T47D (cell line): ENCODE data around the gene GUCY1B1.
A peak's percentile ranks its signal among the peaks of the same experiment; 100 is the strongest.

Experiments
- DNase-seq, 2 experiments: peaks; one replicate each; pipeline versions ENCODE4 v3.0.0 to v3.0.0-alpha.2; 2011 to 2012; ENCODE audit warnings: low read depth in 1 of 2, low spot score in 1 of 2
- JUND ChIP-seq: IDR thresholded peaks from 2 replicates; pipeline ENCODE4 v1.6.1; 2012; ENCODE audit warnings: low read depth
- in situ Hi-C: cut with HindIII; loops from 2 replicates; pipeline ENCODE4 v1.10.0; 2016; ENCODE audit warnings: low sequenced_read_pairs, low pct_unique_long_range_greater_than_20kb

Gene GUCY1B1

DNA sequence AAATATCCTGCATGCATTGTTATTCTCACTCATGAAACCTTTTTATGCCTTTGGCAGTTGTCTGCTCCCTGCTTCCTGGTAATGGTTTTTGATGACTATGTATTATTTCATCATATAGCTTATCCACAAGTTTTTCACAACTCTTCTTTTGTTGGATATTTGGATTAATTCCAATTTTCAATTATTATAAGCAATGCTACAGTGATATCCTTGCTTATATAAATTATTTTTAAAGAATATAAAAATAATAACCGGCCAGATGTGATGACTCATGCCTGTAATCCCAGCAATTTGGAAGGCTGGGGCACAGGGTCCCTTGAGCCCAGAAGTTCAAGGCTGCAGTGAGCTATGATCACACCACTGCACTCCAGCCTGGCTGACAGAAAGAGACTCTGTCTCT lies 60.2 kb downstream of the GUCY1B1 start:
- DNase-seq: no peak
- no peak for TF ChIP-seq JUND

DNA sequence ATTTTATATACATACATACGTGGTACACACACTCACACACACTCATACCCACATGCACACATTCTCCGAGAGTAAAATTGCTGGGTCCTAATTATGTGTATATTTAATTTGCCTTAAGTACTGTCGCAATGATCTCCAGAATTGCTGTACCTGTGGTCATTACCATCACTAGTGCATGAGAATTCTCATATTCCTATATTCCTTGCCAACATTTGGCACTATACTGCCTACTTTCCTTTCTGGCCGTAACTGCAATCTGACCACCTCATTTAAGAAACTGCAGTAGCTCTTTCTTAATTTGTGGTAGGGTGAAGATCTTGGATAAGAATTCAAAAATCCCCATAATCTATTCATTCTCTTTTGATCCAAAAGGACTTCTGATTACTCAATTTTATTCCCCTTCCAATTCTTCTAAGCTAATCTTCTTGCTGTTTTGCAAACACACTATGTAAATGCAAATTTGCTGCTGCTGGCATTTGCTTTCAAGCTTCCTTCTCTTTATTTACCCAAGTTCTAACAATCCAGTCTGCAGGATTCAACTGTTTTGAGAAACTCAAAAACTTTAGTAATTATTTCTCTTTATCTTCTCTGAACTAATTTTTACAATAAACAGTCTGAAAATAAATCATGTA lies 62.2 kb downstream of the GUCY1B1 start:
- in situ Hi-C loops: no loop called here
- no peak for TF ChIP-seq JUND
- no peak for DNase-seq

More for the DNA sequence above, 60.2 kb downstream of the GUCY1B1 start:
- in situ Hi-C loops: no loop called here

DNA sequence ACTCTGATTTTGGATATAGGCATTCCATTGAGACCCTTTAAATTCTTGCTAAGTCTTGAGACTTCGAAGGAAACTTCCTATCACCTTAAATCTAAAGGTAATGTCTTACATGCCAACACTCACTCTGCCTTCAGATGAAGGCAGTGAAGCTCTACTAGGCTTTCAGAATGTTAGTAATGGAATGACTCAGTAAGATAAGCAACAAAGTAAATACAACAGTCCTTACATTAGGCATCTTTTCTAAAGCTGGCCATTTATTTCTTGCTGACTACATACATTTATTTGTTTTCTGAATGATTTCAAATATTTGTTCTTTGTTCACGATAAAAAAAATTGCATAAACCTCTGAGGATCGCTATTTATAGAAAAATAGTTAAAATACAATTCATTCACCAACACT lies 63.8 kb downstream of the GUCY1B1 start:
- TF ChIP-seq JUND: no peak
- DNase-seq: no peak
- in situ Hi-C loops: no loop called here

DNA sequence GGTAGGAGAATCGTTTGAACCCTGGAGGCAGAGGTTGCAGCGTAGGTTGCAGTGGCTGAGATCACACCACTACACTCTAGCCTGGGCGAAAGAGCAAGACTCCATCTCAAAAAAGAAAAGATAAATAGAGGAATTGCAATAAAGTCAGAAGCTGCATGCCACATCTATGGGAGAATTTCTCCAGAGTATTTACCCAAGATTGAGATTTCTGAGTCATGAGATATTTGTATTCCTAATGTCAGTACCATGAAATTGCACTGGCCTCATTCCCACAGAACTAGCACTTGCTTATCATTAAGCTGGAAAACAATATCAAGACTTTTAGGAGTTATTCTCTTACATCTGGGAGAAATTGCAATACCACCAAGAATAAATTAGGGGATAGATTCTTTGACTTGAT lies 69.8 kb downstream of the GUCY1B1 start:
- in situ Hi-C loops: no loop called here
- no peak for DNase-seq
- no peak for TF ChIP-seq JUND

DNA sequence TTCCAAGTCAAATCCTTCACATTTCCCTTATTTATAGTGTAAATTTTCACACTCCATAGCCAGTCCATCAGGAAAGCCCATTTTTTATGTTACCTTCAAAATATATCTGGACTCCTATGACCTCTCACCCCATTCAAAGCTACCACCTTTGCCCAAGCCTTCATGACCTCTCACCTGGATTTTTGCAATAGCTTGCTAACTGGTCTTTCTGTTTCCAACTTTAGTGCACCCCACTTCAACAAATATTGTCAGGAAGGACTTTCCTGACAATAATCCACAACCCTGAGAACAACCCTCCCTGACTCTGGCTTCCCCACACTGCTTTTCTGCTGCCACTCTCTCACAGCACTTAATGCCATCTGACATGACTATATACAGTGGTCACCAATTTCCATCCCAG lies 73.8 kb downstream of the GUCY1B1 start:
- no peak for TF ChIP-seq JUND
- in situ Hi-C loops: no loop called here
- no peak for DNase-seq

DNA sequence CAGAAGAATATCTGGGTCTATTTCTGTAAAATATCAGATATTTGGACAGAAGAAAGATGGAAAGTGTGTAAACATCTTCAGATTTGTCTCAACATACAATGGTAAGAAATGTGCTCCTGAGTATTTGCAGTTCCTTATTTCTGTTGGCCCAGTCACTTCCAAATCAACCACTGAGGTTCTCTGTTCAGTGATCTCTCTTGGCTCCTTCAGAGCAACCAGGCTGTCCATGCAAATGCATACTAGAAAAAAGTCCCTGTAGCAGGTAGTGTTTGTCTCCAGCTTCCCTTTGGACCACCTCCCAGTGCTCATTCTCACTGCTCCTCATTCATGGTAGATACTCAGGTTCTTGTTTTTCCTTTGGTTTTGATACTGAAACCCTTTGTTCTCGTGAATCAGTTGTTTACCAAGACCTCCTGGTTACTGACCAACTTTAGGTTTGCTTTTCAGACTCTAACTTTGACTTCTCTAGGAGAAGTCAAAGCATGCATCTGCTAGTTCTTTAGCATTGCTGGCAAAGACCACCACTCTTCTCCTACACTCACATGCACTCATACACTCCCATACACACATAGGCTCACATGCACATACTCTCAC lies 78.5 kb downstream of the GUCY1B1 start:
- in situ Hi-C loops: no loop called here
- no peak for TF ChIP-seq JUND
- no peak for DNase-seq

DNA sequence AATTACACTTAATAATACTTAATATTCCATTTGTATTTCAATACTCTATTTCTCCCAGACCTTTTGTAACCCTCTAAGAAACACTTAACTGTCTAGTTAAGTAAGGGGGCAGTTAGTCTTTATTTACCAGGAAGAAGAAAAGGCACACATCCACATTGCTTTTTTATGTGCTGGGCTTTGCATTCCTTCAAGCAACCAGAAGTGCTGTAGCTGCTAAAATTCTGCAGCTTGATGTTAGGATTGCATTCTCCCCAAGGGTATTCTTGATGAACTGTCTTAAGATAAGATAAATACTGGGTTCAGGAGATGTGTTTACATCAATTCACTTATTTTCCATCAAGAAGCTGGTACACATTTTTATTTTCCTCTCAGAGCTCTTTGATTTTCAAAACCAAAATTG lies 83.3 kb downstream of the GUCY1B1 start:
- no peak for TF ChIP-seq JUND
- in situ Hi-C loops: no loop called here
- no peak for DNase-seq

DNA sequence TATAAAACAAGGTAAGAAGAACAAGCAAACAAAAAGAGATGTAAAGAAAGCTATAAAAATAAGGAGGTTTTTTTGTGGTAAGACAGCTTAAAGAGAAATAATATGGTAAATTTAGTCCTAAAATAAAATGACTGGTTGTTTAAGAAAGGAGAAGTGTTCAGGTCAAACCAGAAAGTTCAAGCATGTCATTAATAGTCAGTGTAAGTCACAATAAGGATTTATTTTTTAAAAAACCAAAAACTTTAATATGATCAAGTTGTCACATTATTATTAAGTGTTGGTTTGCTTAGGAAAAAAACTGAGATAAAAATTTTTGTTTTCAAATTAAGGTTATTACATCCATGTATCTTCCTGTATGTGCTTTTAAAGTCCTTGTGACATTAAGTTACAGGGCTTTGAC lies 88.1 kb downstream of the GUCY1B1 start:
- in situ Hi-C loops: no loop called here
- DNase-seq: no peak
- no peak for TF ChIP-seq JUND

DNA sequence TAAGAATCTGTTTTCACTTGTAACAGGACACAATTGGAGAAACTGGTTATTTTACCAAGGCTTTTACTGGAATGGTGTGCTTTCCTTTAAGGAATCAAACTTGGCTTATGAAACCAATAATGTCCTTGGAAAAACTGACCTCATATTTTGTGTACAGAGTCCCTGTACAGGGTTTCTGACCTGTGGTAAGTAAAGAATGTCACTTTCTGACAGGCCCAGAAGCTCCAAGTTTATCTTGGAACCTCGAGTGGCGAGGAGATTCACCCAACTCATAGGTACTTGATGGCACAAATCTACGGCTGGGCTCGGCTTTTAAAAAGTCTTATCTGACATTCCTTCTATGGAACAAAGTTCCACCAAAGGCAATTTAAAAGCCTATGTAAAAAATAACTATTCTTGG lies 90.2 kb downstream of the GUCY1B1 start:
- in situ Hi-C loops: no loop called here
- DNase-seq: no peak
- no peak for TF ChIP-seq JUND

DNA sequence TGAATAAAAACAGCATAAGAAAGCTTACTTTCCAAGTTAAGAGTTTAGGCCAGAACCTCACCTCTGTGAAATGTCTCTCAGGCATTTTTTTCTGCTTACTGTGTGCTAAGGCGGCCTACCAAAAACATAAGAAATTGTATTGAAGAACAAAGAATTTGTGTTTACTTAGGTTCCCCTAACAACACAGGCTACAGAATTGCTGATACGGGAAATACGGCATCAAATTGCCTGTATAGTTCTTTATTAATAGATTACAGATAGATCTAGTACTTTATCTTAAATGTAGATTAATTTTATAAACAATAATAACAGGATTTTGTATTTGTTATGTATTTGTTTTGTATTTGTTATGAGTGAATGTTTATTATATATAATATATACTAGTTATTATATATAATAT lies 94.4 kb downstream of the GUCY1B1 start:
- TF ChIP-seq JUND: no peak
- in situ Hi-C loops: no loop called here
- DNase-seq: no peak

DNA sequence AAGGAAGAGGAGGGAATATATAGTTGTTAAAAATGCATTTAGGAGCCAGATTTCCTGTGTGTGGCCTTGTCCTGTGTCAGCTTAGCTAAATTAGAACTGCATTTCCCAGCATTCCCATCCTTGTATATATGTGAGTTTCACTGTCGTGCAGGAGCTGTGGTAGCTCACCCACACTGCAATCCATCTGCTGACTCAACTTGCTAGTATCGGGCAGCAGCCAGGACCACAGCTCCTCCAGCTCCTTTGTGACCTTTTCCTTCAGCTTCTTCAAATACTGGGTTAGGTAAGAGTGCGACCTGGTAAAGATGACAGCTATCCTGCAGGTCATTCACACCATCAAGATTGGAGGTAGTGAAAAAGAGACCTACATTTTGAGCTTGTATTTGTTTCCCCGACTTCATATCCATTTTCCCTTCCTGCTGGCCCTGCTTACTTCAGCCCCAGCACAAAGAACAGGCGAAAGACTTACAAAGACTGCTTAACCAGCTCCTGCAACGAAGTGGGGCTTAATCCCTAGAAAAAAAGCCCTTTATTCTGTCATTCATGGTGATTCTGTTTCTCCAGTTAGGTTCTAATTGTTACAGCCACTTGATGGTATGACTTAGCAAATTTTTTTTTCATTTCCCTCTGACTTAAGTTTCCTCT lies 95.9 kb downstream of the GUCY1B1 start:
- no peak for TF ChIP-seq JUND
- in situ Hi-C loops: no loop called here
- DNase-seq: peak in 1 of 2 experiments; percentile 27

DNA sequence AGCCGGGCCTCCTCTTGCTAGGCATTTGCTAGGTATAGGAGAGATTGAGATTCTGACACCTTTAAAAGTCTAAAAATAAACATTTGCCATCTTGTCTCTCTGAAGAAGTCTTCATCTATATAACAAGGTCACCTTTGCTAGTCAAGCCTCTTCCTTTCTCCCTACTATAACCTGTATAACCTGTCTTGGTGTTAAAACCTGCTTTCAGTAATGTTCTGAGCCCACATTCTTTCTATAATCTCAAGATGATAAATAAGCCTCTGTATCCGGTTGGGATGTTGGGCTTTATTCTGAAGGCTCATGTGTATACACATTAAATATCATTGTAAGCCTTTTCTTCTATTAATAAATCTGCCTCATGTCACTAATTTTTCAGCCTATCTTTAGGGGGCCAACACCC lies 97.1 kb downstream of the GUCY1B1 start:
- in situ Hi-C loops: no loop called here
- peak in 1 of 2 experiments; percentile 49 for DNase-seq
- no peak for TF ChIP-seq JUND
